Liver (tissue), 3 donors: ENCODE results near the gene MLKL.

Source experiments
- EGR1 ChIP-seq, 2 donors: IDR thresholded peaks; 2 replicates each; pipeline ENCODE4 v1.6.1; 2016 to 2018; ENCODE audit warnings: antibody characterized with exemption in 2 of 2, low read depth in 2 of 2
- HNF4A ChIP-seq, 2 donors: conservative IDR thresholded peaks; 2 replicates each; pipeline ENCODE4 v1.6.1; 2016; ENCODE audit warnings: antibody characterized with exemption in 2 of 2, mild to moderate bottlenecking in 2 of 2
- SP1 ChIP-seq: IDR thresholded peaks from 2 replicates; pipeline ENCODE4 v1.6.1; 2018; ENCODE audit warnings: antibody characterized with exemption, mild to moderate bottlenecking
- TF ChIP-seq, protein P1 (sequence below): fragments of 150-350 bp; IDR thresholded peaks from 2 replicates; pipeline ENCODE4 v1.5.1; 2017; ENCODE audit warnings: improper control_type of control experiment, low read depth, low read length; ENCODE audit not compliant: missing input control
- TF ChIP-seq, protein P2 (sequence below): IDR thresholded peaks from 2 replicates; pipeline ENCODE4 v1.6.1; 2016; ENCODE audit warnings: antibody characterized with exemption, mild to moderate bottlenecking
- donor health status: healthy.
- donor health status: healthy.

DNA sequence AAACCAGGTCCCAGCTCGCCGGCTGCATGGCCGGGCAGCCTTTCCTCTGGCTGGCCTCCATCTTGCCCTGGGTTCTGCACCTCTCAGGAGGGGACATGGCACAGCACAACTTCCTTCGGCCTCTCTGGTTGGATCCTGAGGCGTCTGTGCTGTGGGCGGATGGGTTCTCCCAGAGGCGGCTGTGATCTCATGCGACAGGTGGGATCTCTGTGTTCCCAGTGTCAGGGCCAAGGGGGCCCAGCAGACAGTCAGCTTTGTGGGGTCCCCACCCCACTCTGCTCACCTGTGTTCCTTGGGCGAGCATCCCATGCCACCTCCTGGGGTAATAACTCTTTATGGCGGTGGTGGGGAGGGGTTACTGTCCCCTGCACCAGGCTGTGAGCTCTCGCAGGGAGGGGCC is 38.2 kb upstream of the MLKL start:
- TF ChIP-seq HNF4A (conservative IDR thresholded peaks at IDR 0.05) (no peak), SP1 (no peak), EGR1 (IDR thresholded peaks at IDR 0.05; ENCODE audit: low read depth in 2 of 2) (no peak)
- TF ChIP-seq, protein P1, sequence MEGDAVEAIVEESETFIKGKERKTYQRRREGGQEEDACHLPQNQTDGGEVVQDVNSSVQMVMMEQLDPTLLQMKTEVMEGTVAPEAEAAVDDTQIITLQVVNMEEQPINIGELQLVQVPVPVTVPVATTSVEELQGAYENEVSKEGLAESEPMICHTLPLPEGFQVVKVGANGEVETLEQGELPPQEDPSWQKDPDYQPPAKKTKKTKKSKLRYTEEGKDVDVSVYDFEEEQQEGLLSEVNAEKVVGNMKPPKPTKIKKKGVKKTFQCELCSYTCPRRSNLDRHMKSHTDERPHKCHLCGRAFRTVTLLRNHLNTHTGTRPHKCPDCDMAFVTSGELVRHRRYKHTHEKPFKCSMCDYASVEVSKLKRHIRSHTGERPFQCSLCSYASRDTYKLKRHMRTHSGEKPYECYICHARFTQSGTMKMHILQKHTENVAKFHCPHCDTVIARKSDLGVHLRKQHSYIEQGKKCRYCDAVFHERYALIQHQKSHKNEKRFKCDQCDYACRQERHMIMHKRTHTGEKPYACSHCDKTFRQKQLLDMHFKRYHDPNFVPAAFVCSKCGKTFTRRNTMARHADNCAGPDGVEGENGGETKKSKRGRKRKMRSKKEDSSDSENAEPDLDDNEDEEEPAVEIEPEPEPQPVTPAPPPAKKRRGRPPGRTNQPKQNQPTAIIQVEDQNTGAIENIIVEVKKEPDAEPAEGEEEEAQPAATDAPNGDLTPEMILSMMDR, result no peak
- TF ChIP-seq, protein P2, sequence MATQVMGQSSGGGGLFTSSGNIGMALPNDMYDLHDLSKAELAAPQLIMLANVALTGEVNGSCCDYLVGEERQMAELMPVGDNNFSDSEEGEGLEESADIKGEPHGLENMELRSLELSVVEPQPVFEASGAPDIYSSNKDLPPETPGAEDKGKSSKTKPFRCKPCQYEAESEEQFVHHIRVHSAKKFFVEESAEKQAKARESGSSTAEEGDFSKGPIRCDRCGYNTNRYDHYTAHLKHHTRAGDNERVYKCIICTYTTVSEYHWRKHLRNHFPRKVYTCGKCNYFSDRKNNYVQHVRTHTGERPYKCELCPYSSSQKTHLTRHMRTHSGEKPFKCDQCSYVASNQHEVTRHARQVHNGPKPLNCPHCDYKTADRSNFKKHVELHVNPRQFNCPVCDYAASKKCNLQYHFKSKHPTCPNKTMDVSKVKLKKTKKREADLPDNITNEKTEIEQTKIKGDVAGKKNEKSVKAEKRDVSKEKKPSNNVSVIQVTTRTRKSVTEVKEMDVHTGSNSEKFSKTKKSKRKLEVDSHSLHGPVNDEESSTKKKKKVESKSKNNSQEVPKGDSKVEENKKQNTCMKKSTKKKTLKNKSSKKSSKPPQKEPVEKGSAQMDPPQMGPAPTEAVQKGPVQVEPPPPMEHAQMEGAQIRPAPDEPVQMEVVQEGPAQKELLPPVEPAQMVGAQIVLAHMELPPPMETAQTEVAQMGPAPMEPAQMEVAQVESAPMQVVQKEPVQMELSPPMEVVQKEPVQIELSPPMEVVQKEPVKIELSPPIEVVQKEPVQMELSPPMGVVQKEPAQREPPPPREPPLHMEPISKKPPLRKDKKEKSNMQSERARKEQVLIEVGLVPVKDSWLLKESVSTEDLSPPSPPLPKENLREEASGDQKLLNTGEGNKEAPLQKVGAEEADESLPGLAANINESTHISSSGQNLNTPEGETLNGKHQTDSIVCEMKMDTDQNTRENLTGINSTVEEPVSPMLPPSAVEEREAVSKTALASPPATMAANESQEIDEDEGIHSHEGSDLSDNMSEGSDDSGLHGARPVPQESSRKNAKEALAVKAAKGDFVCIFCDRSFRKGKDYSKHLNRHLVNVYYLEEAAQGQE, result no peak
